Measurements from ENCODE around the gene REPIN1. TPM values are rescaled to one million over a fixed set of nuclear protein-coding genes. Genes with fewer than 3 reads are reported as not detected.

The REPIN1 gene
- total RNA-seq, result 41.0 TPM

GRCh38 chr7:150368096-150368883, at the start of gene REPIN1:
Gene REPIN1, plus strand, starts transcription at chr7:150368822. Its CDS starts 890 bp downstream, at chr7:150369712.

GRCh38 chr7:150322833-150323681, 45.6 kb upstream of the REPIN1 start, which contains the start of the genes ACTR3C and LRRC61:
Gene ACTR3C, minus strand, starts transcription at chr7:150323545. Its CDS starts 28,249 bp downstream, at chr7:150295296.
Gene LRRC61, plus strand, starts transcription at chr7:150323355. Its CDS starts 13,507 bp downstream, at chr7:150336862.

GRCh38 chr7:150341263-150342120, 27.1 kb upstream of the REPIN1 start, which contains the start of gene RARRES2:
Gene RARRES2, minus strand, starts transcription at chr7:150341629. Its CDS starts 1,020 bp downstream, at chr7:150340609.

GRCh38 chr7:150378853-150379440, 10.3 kb downstream of the REPIN1 start, which contains the start of gene ZNF775:
Gene ZNF775, plus strand, starts transcription at chr7:150379330. Its CDS starts 9,141 bp downstream, at chr7:150388471.

Other genes with a start within 250 kb of the REPIN1 start
- gene LRRC61, start 45.5 kb upstream of the REPIN1 start, total RNA-seq, result 16.3 TPM
- 12.2 TPM for gene ACTR3C, start 45.3 kb upstream of the REPIN1 start, total RNA-seq
- gene RARRES2, start 27.2 kb upstream of the REPIN1 start, total RNA-seq, result 5.0 TPM
- 10.0 TPM for gene ZNF775, start 10.5 kb downstream of the REPIN1 start, total RNA-seq
- 1.3 TPM for gene GIMAP8, start 81.8 kb downstream of the REPIN1 start, total RNA-seq
- 1.6 TPM for gene GIMAP7, start 146.1 kb downstream of the REPIN1 start, total RNA-seq
- gene GIMAP4, start 198.6 kb downstream of the REPIN1 start, total RNA-seq, result 3.4 TPM

All from parietal lobe (tissue), 1 donor.